ENCODE data around the gene SMYD2.

The SMYD2 gene

DNA sequence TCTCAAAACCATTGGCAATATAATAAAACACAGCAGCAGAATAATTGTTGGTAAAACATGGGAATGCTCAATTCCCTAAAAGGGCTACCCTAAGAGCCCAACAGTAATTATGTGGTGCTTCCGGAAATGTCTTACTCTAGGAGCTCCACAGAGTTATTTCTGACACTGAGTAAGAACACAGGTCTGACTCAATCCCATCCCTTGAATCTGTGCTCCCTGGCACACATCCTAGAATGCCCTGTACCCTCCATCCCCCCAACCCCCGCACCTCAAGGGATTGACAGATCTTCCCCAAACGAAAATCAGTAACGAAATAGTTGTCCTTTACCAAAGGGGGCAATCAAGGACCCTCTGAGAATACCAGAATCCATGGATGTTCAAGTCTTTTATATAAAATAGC lies 71.9 kb downstream of the SMYD2 start:
- no peak overlapping the region for H3K27ac ChIP-seq
- DNase-seq (ENCODE audit: low read depth, low spot score), result no peak

DNA sequence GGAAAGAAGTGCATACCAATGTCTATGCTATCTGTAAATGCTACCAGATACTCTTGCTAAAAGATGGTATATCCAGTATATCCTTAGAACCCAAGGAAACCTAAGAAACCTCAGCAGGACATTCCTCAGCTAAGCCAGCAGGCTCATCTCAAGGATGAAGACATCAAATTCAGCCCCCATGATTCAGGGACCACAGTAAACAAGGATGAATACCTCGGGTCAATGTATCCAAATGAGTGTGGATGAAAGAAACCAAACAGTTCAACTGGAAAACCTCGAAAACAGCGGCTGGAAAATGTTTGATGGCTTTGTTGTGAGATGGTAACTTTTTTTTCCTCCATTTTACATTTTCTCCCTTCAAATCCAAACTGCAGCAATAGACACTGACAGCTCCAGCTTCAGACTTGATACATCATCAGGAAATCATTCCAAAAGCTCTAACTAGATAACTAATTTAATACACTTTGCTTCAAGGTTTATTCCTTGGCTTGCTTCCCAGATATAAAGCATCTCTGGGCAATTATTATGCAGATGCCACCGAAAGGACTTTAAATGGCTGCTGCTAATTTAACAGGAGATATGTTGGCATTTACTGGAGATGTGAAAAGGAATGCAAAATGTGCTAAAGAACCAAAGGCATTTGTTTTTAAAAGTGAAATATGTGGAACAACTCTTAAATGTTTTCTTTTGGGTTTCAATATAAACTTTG lies 73.6 kb downstream of the SMYD2 start:
- no peak for DNase-seq (ENCODE audit: low read depth, low spot score)
- H3K27ac ChIP-seq, result no peak overlapping the region

DNA sequence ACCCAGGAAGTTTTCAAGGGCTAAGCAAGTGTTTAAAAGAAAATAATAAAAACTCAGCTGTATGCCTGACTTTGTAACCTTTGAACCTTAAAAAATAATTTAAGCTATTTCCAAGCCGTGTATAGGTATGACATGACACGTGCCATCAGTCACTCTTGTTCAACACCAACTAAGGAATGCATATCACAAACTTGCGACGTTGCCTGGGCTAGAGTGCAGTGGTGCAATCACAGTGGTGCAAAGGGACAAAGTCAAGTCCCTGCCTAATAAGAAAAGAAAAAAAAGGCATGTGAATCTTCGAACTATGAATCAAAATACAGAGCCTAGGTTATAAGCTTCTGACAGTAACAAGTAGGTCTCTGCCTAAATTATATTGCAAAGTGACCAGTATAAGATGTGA lies 79.2 kb downstream of the SMYD2 start:
- no peak overlapping the region for H3K27ac ChIP-seq
- DNase-seq (ENCODE audit: low read depth, low spot score), result no peak

DNA sequence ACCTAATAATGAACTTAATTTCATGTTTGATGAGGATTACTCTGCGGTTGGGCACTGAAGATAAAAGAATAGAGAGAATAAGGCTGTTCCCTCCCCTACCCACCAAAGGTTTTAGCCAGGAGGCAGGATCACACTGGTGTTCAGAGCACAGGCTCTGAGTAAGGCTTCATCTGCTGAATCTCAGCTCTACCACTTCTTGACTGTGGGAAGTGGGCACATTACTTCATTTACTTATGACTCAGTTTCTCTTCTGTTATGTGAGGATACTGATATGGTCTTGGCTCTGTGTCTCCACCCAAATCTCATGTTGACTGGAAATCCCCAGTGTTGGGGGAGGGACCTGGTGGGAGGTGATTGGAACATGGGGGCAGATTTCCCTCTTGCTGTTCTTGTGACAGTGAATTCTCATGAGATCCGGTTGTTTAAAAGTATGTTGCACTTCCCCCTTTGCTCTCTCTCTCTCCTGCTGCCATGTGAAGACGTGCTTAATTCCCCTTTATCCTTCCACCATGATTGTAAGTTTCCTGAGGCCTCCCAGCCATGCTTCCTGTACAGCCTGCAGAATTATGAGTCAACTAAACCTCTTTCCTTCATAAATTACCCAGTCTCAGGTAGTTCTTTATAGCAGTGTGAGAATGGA lies 79.7 kb downstream of the SMYD2 start:
- no peak for DNase-seq (ENCODE audit: low read depth, low spot score)
- no peak overlapping the region for H3K27ac ChIP-seq

DNA sequence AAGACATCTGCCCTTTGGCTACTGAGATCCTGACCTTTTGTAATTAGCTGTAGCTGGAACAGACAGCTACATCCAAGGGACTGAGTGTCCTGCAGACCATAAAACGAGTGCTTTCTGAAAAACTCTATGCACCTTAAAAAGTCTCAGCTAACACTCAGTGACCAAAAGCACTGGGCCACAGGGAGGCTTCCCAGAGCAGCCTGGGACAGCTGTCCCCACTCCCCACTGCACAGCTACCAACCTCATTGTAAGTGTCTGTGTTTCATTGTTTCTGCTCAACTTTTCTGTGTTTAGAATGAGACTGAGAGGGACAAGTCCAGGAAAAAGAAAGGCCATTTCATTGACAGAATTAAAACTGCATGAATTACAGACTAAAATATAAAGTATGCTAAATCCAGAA lies 80.7 kb downstream of the SMYD2 start:
- no peak for DNase-seq (ENCODE audit: low read depth, low spot score)
- no peak overlapping the region for H3K27ac ChIP-seq

DNA sequence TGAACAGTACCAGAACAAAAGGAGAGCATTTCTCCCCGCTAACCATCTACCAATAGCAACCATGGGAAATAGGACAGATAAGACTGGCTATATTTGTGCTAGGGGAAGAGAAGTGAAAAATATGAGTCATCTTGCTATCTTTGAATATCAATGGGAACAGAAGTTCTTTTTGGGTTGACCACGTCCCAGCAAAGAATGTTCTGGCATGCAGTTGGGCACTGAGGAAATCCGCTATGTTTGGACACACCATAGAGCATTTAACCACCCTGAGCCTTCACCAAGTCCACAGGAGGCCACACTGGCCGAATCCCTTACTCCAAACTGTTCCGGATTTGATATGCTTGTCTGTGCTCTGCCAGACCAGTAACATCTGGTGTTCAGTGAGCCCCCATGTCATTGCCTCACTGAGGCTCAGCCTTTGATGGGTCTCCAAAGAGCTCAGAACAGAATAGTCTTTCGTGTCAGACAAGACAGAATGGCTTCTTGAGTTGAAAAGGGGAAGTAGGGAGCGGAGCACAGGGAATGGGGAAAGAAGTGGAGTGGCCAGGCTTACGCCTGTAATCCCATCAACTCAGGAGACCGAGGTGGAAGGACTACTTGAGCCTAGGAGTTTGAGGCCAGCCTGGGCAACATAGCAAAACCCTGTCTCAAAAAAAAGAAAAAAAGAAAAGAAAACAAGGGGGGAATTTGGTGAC lies 81.4 kb downstream of the SMYD2 start:
- no peak for DNase-seq (ENCODE audit: low read depth, low spot score)
- H3K27ac ChIP-seq, result no peak overlapping the region

DNA sequence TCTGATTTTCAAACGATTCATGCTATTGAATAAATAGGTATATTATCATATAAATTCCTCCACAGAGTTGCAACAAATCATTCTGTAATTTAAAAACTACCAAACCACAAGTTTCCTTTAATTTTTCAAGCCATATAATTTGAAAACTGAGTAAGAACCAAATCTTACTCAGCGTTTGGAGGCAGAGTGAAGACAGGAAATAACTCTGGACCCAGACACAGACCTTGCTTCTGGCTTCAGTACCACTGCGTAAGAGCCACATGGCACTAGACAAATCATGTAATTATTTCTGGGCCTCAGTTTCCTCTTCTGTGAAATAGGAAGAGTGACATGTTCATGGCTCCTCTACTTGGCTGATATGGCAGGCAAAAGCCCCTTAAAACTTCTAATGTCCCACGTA lies 82.4 kb downstream of the SMYD2 start:
- no peak for DNase-seq (ENCODE audit: low read depth, low spot score)
- H3K27ac ChIP-seq, result no peak overlapping the region

DNA sequence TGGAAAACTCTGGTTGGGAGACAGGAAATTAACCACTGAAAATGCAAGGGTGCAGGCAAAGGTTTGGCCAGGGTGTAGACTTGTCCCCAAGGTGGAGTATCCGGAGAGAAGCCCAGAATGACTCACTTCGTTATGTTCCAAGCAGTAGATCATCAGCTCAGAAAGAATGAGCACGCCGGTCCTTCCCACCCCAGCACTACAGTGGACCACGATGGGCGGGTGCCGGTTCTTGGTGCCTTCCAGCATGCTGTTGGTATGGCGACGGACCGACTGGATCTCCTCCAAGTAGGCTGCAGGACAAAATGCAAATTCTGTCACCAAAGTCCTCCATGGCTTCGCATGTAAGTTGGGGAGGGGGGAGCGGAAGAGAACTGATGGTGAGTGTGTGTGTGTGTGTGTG lies 83.4 kb downstream of the SMYD2 start:
- no peak for DNase-seq (ENCODE audit: low read depth, low spot score)
- no peak overlapping the region for H3K27ac ChIP-seq

DNA sequence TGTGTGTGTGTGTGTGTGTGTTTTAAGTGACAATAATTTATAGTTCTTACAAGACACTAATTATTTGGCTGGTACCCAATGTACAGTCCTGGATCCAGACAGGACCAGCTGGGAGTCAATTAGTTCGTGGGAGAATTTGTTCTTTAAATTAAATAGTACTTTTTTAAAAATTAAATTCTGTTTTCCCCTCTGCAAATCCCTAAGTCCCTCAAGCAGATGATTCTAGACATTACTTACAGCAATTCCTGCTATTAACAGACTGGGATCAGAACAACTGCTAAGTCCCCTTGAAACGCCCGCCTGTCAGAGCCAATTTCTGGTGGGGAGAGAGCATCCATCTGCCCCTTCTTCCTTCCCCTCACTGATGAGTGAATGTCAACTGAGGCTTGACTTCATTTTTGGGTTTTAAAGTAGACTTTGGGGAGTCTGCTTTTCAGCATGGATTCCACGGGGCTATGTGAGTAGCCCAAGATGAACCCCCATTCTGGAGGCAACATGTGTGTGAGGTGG lies 83.9 kb downstream of the SMYD2 start:
- no peak overlapping the region for H3K27ac ChIP-seq
- DNase-seq (ENCODE audit: low read depth, low spot score), result no peak

DNA sequence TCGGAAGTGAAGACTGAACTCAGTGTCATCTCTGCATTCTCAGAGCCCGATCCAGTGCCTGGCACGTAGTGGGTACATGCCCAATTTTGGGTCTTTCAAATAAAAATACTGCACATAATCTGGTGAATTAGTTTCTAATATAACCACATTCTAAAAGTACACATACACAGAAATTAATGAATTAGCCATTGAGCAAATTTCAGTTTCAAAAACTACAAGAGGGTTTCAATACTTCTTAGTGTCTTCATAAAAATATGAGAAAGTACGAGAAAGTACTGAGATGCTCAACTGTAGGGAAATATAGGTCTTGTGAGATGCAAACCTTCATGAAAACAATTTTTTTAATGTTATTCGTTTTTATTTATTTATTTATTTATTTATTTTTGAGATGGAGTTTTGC lies 86.9 kb downstream of the SMYD2 start:
- DNase-seq (ENCODE audit: low read depth, low spot score), result no peak
- H3K27ac ChIP-seq, result no peak overlapping the region

DNA sequence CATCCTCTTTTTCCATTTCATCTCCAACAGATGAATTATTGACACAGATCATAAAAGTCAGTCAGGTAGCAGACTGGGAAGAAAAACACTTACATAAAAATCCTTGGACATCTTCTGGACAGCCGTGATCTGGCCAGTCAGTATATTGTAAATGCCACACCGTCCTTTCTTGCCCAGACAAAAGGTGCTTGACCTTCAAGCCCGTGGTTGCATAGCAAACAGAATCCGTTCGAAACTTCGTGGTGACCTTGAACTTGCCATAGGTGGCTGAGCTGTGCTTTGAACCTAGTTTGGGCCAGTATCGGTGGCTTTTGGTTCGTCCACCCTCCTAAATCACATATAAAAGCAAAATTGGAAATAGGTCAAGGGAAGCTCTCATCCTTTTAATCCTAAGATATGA lies 88.4 kb downstream of the SMYD2 start:
- no peak for DNase-seq (ENCODE audit: low read depth, low spot score)
- no peak overlapping the region for H3K27ac ChIP-seq

DNA sequence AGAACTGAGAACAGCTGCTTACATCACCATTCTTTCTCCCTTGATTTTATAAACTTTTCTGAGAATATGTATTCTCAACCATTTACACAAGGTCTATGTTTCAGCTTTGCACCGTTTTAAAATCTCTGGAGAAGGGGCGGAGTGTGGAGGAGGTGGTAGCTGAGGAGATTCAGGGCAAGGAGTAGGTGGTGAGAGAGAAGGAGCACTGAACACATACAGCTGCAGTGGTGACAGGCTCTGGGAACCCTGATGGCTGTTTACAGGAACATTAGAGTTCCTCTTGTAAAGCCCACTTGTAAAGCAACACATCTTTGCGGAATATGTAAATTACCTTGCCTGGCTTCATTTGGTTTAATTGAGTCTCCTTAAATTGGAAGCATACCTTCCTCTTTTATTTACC lies 89.7 kb downstream of the SMYD2 start:
- no peak overlapping the region for H3K27ac ChIP-seq
- no peak for DNase-seq (ENCODE audit: low read depth, low spot score)

DNA sequence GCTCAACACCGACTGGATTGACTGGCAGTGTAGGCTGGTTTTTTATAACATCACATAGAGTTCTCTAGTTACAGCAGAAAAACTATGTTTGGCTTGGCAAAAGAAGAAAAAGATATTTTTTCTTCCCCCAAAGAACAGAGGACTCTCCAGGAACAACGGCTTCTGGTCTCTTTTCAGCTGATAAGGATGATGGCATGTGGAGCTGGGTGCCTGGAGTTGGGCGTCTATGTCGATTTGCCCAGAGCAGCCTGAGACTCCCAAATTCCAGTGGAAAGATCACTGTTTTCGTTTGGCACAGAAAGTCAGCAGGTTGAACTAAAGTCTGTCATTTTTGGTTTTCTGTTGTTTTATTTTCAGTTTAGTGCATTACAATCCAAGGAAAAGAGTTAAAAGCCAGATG lies 91.1 kb downstream of the SMYD2 start:
- DNase-seq (ENCODE audit: low read depth, low spot score), result no peak
- H3K27ac ChIP-seq, result no peak overlapping the region

DNA sequence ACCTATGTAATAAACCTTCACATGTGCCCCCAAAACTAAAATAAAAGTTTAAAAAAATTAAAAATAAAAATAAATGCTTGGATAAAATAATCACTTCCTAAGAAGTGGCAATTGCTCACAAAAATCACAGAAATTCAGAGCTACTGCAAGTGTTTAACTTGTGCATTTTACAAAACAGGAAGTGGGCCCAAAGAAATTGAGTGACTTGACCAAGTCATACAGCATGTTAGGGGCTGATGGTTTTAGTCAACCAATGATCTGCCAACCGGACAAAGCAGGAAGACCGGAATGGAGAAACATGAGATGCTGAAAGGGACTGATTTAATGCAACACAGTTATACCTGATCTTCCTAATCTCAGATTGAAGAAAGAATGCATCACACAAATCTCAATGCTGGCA lies 96.5 kb downstream of the SMYD2 start:
- no peak overlapping the region for H3K27ac ChIP-seq
- DNase-seq (ENCODE audit: low read depth, low spot score), result no peak

DNA sequence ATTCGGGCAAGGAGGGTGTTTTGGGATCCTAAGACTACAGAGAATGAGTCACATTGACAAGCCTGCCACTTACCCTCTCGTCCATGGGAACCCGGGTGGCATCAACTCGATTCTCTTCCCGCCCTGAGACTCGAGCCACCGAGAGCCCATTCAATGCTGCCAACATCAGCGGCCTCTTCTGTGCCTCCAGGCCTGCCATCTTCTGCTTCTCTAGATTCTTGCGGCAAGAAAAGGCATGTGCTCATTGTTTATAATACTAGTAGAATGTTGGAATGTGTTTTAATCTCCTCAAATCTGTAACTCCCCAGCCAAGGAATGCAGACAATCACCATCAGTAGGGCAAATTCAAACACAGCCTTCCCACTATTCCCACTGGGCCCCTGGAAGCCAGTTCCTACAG lies 96.9 kb downstream of the SMYD2 start:
- H3K27ac ChIP-seq, result no peak overlapping the region
- DNase-seq (ENCODE audit: low read depth, low spot score), result no peak

DNA sequence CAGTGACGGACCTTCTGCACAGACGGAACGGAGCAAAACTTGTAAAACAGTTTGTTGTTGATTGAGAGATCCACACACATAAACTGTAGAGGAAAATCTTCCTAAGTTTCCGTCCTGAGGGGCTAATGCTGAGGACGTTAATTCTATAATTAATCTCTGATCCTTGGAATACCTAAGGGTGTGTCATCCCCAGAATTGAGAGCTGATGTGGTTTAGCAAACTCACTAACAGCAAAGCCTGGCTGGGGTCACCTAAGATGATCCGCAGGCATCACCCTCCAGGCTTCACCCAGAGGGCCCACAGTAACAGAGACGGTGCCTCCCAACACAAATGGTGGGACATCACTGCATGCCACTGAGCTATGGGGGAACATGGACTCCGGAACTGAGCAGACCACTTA lies 97.5 kb downstream of the SMYD2 start:
- H3K27ac ChIP-seq, result no peak overlapping the region
- no peak for DNase-seq (ENCODE audit: low read depth, low spot score)

DNA sequence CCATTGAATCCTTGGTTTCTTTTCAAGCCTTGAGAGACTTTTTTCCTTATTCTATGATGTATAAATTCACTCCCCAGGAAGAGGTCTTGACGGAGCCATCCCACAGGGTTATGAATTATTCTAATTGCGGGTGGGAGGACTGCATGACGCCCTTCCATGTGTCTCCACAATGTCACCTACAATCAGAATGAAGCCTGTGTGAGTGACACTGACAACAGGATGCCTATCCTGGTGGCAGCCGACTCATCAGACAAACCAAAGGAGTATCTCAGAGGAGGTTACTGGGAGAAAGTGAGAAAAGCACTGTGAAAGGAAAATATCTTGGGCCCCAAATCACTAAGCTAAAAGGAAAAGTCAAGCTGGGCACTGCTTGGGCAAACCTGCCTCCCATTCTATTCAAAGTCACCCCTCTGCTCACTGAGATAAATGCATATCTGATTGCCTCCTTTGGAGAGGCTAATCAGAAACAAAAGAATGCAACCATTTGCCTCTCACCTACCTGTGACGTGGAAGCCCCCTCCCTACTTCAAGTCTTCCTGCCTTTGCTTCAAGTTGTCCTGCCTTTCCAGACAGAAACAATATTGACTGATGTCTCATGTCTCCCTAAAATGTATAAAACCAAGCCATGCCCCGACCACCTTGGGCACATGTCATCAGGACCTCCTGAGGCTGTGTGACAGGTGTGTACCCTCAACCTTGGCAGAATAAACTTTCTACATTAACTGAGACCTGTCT lies 98.4 kb downstream of the SMYD2 start:
- H3K27ac ChIP-seq, result no peak overlapping the region
- no peak for DNase-seq (ENCODE audit: low read depth, low spot score)

DNA sequence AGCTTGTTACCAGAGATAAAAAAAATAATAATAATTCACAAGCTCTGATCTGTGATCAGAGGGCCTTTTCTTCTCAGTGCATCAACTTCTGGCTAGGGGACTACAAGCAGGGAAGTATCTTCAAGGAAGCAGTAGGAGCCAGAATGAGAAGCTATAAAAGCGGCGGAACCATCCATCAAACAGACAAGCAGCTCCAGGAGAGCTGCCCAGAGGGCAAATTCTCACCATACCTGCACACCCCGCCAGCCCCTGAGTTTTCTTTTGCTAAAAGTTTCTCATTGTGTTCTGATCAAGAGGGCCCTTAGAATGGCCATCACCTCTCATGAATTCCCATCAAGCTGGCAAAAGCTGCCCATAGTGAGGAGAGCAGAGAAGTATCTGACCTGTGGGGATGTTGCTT lies 99.4 kb downstream of the SMYD2 start:
- H3K27ac ChIP-seq, result no peak overlapping the region
- DNase-seq (ENCODE audit: low read depth, low spot score), result no peak

DNA sequence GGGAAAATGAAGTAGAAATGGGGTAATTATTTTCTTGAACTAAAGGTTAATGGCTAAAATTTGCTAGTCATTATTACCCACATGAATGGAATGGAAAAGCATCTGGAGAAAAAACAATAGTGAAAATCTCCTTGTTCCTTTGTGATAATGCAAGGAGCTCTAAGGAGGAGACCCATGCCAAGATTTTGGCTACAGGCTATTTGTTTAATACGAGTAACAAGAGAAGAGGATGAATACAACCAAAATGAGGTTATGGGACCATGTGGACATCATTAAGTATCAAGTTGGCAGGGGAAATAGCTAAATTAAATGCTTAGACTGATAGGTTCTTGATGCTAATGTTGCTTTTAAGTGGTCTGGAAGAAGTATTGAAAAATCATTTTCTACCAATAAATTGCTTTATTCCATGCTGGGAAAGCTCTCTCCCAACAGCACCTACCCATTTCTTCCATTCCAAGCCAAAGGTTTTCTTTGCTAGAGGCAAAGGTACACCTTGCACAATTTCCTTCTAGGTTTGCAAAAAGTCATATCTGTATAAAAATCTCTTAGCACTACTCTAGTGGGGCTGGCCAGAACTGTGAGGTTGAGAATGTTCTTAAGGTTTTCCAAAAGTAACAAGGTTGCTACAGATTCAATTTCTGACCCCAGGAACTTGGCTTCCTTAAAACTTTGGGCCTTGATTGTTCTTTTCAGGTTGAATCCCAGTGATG lies 100.2 kb downstream of the SMYD2 start:
- no peak overlapping the region for H3K27ac ChIP-seq
- no peak for DNase-seq (ENCODE audit: low read depth, low spot score)

Measured in epithelial cell of prostate (primary cell).